ENCODE data around the gene DCAKD.

DCAKD gene

DNA sequence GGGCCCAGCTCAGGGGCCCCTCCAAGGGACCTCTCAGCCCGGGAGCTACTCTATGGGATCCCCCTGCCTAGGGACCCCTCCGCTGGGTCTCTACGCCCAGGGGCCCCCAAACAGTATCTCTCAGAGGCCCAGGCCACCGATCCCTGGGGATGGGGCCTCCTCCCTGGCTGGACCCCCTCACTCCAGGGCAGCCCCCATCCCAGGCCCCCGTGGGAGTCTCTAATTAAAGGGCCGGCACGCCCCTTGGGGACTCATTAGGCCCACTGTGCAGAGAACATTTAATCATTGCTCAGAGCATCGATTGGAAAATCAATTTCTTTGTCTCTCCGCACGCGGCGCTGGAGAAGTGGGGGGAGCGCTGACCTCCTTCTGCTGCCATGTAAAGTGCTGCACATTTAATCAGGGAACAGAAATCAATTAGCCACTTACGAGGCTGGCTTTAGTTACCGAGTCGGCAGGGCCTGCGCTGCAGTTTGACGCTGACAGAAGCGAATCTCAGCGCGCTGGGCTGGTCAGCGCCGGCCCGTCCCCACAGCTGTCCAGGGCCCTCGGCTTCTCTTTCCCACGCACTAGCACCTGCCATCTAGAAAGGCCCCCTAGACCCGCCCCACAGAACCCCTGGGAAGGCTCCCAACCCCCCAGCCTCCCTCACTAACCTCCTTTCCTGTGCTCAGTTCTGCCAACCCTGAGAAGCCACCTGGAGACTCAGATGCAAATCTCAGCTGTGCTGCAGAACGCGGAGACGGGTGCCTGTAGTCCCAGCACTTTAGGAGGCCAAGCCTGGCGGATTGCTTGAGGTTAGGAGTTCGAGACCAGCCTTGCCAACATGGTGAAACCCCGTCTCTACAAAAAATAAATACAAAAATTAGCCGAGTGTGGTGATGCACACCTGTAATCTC, 63.1 kb downstream of the DCAKD start:
- DNase-seq (ENCODE audit: low read depth, low spot score): no peak
- Histone ChIP-seq H3K36me3 (ENCODE audit: insufficient read depth, low read length) (no peaks in the 10 kb centered on the region), H3K4me3 (peak overlapping the region; percentile 68), H3K9ac (ENCODE audit: insufficient read length) (no peak overlapping the region), H3K27ac (peak overlapping the region; percentile 71), H3K9me3 (ENCODE audit: low read depth, low read length) (no peaks in the 10 kb centered on the region)
- no peak for TF ChIP-seq POLR2AphosphoS5 (IDR thresholded peaks at IDR 0.05; ENCODE audit: borderline replicate concordance, low read depth, low read length)
- TF ChIP-seq EZH2 (IDR thresholded peaks at IDR 0.05): no peak
- no peak for TF ChIP-seq FOXP2 (optimal IDR thresholded peaks at IDR 0.05; ENCODE audit: control extremely low read depth, extremely low read length, insufficient read depth)

DNA sequence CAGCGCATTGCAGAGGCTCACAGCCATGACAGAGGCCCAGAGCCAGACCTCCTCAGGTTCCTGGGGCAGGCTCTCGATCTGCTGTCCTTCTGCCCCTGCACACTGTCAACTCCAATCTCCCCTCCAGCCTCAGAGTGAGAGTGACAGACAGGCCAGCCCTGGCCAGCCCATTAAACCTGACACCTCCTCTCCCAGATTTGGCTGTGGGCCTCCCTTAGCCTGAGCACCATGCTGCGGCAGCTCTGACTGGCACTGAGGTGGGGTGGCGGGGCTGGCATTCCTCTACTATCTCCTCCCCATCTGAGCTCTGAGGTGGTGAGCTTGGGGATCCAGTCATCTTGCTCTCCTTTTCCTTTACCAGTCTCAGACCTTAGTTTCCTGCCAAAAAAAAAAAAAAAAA, 67.9 kb downstream of the DCAKD start:
- DNase-seq (ENCODE audit: low read depth, low spot score): no peak
- Histone ChIP-seq H3K27ac (no peak overlapping the region), H3K9ac (ENCODE audit: insufficient read length) (no peak overlapping the region), H3K4me3 (no peak overlapping the region), H3K9me3 (ENCODE audit: low read depth, low read length) (no peaks in the 10 kb centered on the region), H3K36me3 (ENCODE audit: insufficient read depth, low read length) (no peaks in the 10 kb centered on the region)
- TF ChIP-seq POLR2AphosphoS5 (IDR thresholded peaks at IDR 0.05; ENCODE audit: borderline replicate concordance, low read depth, low read length) (no peak), FOXP2 (optimal IDR thresholded peaks at IDR 0.05; ENCODE audit: control extremely low read depth, extremely low read length, insufficient read depth) (no peak), EZH2 (IDR thresholded peaks at IDR 0.05) (no peak)

DNA sequence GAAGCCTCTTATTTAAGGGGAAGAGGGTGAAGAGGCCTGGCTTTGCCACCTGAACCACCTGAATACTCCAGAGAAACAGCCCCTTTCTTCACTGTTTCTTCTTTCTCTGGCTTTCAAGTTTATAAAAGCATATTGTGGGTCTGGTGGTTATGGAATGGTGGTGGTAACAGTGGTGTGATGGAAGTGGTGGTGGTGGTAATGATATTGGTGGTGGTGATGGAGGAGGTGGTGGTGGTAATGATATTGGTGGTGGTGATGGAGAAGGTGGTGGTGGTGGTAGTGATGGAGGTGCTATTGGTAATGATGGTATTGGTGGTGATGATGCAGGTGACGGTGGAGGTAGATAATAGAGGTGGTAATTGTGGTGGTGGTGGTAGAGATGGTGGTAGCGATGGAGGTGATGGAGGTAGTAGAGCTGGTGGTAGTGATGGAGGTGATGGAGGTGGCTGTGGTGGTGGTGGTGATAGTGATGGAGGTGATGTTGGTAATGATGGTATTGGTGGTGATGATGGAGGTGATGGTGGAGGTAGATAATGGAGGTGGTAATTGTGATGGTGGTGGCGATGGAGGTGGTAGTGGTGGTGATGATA, 69.2 kb downstream of the DCAKD start:
- H3K4me3 ChIP-seq: no peak overlapping the region
- H3K9ac ChIP-seq (ENCODE audit: insufficient read length): no peak overlapping the region
- TF ChIP-seq POLR2AphosphoS5 (IDR thresholded peaks at IDR 0.05; ENCODE audit: borderline replicate concordance, low read depth, low read length): no peak
- TF ChIP-seq EZH2 (IDR thresholded peaks at IDR 0.05): no peak
- TF ChIP-seq FOXP2 (optimal IDR thresholded peaks at IDR 0.05; ENCODE audit: control extremely low read depth, extremely low read length, insufficient read depth): no peak
- no peaks in the 10 kb centered on the region for H3K36me3 ChIP-seq (ENCODE audit: insufficient read depth, low read length)
- DNase-seq (ENCODE audit: low read depth, low spot score): no peak
- no peak overlapping the region for H3K27ac ChIP-seq
- H3K9me3 ChIP-seq (ENCODE audit: low read depth, low read length): no peaks in the 10 kb centered on the region

DNA sequence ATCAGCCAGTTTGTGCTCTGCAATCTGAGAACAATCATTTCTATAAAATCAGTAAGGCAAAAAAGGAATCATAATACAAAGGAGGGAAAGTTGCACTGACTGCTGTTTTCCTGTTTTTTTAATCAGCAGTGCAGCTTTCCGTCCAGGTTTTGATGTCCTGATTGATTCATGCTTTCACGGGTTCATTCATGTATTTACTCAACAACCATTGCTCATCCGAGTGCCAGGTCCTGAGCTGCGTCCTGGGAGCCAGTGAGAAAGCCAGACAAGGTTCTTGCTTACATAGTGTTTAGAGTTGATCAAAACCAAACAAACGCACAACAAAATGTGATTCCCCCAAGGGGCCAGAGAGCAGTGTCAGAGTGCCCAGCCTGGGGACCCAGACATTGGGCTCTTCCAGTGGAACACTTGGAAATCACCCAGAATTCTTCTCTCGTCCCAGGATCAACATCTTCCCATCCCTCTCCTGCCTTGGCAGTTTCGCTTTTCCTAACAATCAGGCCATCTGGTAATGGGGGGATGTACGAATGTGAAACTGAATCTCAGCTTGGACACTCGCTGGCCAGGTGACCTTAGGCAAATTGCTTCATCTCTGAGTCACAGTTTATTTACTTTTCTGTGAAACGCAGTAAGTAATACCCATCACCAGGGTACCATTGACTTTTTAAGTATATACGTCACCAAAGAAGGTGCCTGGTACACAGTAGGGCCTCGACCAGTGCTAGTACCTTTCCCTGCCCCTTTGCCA, 70.0 kb downstream of the DCAKD start:
- no peaks in the 10 kb centered on the region for H3K36me3 ChIP-seq (ENCODE audit: insufficient read depth, low read length)
- no peaks in the 10 kb centered on the region for H3K9me3 ChIP-seq (ENCODE audit: low read depth, low read length)
- H3K27ac ChIP-seq: no peak overlapping the region
- H3K9ac ChIP-seq (ENCODE audit: insufficient read length): no peak overlapping the region
- TF ChIP-seq POLR2AphosphoS5 (IDR thresholded peaks at IDR 0.05; ENCODE audit: borderline replicate concordance, low read depth, low read length): no peak
- TF ChIP-seq EZH2 (IDR thresholded peaks at IDR 0.05): no peak
- DNase-seq (ENCODE audit: low read depth, low spot score): no peak
- H3K4me3 ChIP-seq: no peak overlapping the region

DNA sequence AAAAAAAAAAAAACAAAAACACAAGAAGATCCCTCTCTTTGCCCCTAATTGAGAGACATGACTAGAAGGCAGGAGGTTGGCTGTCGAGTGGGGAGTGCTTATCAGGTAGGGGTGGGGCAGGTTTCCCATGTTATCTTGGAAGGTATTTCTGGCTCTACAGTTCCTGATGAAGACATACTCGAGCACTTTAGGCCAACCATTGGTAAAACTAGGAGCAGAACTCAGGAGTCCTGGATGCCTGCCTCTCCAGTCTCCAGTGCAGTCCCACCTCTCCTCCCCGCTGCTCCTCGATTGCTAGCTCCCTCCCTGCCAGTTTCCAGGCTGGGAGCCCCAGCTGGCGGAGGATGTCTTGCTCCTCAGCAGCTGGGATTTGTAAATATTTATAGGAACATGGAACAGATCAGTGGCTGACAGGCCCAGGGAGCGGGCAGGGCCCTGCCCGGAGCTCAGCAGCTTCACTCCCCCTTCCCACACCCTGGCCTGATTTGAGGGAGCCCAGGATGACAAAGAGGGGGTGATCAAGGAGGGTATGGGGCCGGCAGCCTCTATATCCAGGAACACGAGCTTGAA, 71.9 kb downstream of the DCAKD start:
- Histone ChIP-seq H3K36me3 (ENCODE audit: insufficient read depth, low read length) (no peaks in the 10 kb centered on the region), H3K4me3 (no peak overlapping the region), H3K9ac (ENCODE audit: insufficient read length) (no peak overlapping the region), H3K27ac (no peak overlapping the region), H3K9me3 (ENCODE audit: low read depth, low read length) (no peaks in the 10 kb centered on the region)
- TF ChIP-seq FOXP2 (optimal IDR thresholded peaks at IDR 0.05; ENCODE audit: control extremely low read depth, extremely low read length, insufficient read depth) (no peak), EZH2 (IDR thresholded peaks at IDR 0.05) (no peak), POLR2AphosphoS5 (IDR thresholded peaks at IDR 0.05; ENCODE audit: borderline replicate concordance, low read depth, low read length) (no peak)
- DNase-seq (ENCODE audit: low read depth, low spot score): no peak

DNA sequence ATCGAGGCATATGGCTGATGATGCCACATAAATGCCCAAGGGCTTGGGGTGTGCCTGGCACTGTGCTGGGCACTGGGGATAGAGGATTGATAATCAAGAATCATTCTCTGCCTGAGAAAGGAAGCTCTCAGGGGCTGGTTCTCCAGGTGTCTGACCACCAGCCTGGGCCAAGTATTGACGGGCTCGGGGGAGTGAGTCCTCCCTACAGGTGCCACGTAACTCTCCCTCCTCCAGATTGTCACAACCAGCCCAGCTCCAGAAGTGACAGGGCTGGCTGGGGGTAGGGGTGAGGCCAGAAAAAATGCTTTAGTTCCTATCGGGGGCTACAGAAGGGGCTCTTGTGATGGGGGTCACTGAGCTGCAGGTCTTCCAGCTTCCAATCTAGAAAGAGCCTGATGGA, 72.6 kb downstream of the DCAKD start:
- Histone ChIP-seq H3K9me3 (ENCODE audit: low read depth, low read length) (no peaks in the 10 kb centered on the region), H3K27ac (no peak overlapping the region), H3K36me3 (ENCODE audit: insufficient read depth, low read length) (no peaks in the 10 kb centered on the region), H3K4me3 (no peak overlapping the region), H3K9ac (ENCODE audit: insufficient read length) (no peak overlapping the region)
- TF ChIP-seq EZH2 (IDR thresholded peaks at IDR 0.05) (no peak), POLR2AphosphoS5 (IDR thresholded peaks at IDR 0.05; ENCODE audit: borderline replicate concordance, low read depth, low read length) (no peak), FOXP2 (optimal IDR thresholded peaks at IDR 0.05; ENCODE audit: control extremely low read depth, extremely low read length, insufficient read depth) (no peak)
- DNase-seq (ENCODE audit: low read depth, low spot score): no peak

DNA sequence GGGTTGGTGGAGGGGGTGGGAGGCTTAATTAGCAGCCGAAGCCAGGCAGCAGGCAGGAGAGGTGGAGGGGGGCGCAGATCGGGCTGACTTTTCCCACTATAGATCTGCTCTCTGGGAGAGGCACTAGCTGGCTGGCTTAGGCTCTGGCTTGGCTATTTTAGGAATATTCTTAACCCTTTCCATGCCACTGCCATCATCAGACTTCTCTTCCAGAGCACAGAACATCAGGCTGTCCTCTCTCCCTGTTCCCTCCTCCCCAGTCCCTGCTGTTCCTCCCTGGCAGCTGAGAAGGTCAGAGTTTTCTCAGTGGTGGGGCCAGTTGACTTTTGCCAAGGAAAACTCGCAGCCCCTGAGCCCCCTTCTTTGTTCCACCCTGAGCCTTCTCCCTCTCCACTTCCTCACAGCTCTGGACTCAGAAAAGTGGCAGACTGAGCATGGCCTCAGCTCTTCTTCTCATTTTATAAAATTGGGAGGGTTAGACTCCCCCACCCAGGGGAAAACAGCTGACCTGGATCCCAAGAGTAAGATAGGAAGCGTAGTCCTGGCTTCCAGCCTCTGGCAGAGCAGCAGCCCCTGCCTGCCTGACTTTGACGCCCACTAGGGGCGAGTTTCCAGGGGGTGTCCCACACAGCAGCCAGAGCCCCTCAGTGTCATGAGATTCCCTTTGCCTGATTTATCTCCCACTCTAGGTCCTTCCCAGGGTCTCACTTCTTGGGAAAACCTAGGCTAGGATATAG, 73.5 kb downstream of the DCAKD start:
- Histone ChIP-seq H3K27ac (no peak overlapping the region), H3K36me3 (ENCODE audit: insufficient read depth, low read length) (no peaks in the 10 kb centered on the region), H3K4me3 (no peak overlapping the region), H3K9ac (ENCODE audit: insufficient read length) (no peak overlapping the region), H3K9me3 (ENCODE audit: low read depth, low read length) (no peaks in the 10 kb centered on the region)
- no peak for DNase-seq (ENCODE audit: low read depth, low spot score)
- TF ChIP-seq POLR2AphosphoS5 (IDR thresholded peaks at IDR 0.05; ENCODE audit: borderline replicate concordance, low read depth, low read length) (no peak), FOXP2 (optimal IDR thresholded peaks at IDR 0.05; ENCODE audit: control extremely low read depth, extremely low read length, insufficient read depth) (no peak), EZH2 (IDR thresholded peaks at IDR 0.05) (no peak)
